HG02798 (cell line): ENCODE data around the gene TBRG4.
"Not testable (repeated sequence)": the region's sequence is repeated elsewhere in the genome, so short reads cannot be mapped to it uniquely, and the experiment has no call there.

Experiments
- ATAC-seq: cut with Tn5 transposase; IDR thresholded peaks from one replicate; pipeline ENCODE4 v1.9.1; 2021; ENCODE audit warnings: mild to moderate bottlenecking; ENCODE audit not compliant: unreplicated experiment, poor library complexity

The TBRG4 gene

DNA sequence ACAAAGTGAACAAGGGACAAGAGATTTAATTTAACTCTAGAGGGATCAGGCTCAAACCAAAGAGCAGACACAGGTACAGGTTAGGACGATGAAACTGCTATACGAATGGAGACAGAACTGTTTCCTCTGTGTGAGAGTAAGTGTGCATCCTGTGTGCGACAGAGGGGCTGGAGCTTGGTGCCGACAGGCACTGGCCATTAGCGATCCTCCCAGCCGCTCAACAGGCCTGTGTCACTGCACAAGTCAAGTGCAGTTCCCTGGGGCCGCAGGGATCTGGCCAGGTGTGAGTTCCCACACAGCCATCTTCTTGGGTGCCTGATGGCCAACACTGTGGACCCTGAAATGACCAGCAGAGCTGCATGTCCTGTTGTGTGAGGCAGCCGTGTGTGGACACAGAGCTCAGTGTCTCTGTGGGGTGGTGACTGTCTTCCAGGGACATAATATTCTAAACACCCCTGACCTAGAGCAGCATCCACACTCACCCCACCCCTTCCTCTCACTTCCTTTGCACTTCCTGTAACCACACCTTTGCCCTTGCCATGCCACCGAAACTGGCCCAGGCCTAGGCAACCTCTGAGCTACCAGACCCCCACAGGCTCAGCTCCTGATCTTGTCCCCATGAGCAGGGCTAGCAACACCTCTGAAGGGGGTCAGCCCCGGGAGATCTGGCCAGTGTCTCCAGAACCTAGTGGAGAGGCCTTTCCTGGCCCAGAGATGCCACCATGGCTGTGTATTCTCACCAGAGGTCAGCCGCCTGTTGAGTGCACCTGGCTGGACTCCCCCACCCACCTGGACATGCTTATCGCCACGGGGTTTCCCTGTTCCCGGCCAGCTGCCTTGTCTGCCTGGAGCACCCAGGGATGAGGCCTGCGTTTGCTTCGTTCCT is 11.7 kb upstream of the TBRG4 start:
- no peak for ATAC-seq

DNA sequence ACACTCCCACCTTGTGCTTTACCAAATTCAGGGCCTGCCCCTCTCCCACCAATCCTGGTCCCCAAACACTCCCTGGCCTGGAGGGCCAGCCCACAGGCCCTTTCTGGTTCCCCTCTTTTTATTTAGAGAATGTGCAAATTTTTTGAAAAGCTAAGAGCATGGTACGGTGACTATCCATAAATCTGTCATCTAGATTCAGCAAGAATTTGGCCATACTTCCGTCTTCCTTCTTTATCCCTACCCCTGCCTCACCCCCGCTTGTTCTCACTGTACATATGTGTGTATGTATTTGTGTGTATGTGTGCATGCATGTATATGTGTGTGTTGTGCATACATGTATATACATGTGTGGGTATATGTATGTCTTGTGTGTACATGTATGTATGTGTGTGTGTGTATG is 8.1 kb upstream of the TBRG4 start:
- ATAC-seq: no peak

DNA sequence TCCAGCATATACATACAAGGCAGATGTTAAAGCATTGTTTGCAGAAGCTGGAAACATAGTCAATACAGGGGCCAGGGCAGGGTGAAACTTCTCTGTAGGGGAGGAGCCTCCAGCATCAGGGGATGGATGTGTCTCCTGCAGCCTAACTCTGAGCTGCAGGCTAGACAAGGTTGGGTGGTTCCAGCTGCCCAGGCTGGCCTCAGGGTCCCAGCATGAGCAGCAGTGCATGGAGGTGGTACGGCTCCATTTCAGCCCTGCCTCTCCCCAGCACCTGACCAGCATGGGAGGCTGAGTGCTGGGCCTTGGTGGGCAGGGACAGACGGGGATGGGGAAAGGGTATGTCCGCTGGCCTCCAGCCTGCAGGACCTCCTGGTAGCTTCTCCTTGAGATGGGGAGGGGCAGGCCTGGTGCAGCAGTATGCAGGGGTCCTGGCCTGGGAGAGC is 7.4 kb upstream of the TBRG4 start:
- no peak for ATAC-seq

DNA sequence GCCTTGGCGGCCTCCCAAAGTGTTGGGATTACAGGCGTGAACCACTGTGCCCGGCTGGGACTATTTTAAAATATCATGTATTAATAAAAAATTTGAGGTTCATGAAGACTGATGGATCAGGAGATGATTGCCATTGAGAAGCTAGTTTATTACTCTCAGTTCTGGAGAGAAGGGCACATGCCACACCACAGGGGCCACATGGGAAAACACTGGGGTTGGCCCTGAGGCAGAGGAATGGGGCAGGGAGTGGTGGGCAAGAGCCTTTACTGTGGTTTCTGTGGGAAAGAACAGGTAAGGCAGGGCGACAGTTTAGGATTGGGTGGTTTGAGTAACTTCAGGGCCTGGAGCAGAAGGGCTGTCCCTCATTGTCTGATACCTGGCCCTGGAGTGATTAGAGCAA is 6.8 kb upstream of the TBRG4 start:
- ATAC-seq: no peak

DNA sequence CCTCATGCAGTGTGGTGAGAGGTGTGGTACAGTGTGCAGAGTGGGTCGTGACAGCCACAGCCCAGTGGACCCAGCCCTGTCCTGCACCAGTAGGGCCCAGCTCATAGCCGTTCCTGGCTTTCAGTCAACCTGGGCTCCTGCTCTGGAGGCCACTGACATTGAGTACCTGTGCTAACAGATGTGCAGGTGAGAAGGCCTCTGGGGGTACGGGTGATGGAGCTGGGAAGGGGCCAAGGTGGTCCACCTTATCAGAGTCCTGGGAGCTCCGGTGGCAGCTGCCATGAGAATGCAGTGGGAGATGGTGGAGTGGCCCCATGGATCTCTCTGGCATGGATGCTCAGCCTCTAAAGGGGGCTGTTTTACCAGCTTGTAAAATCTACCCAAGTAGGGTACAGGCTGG is 6.1 kb upstream of the TBRG4 start:
- ATAC-seq: no peak

DNA sequence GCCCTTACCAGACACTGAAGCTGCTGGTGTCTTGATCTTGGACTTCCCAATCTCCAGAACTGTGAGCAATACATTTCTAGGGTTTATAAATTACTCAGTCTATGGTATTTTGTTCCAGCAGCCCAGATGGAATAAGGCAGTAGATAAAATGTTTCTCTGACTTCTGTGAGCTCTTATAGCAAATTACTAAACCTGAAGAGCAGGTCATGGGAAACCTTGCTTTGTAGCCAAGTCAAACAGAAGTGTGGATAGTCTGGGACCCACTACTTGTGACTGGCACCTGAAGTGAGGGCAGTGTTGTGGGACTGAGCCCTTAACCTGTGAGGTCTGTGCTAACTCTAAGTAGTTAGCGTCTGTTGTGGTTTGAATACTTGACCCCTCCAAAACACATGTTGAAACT is 4.6 kb upstream of the TBRG4 start:
- ATAC-seq: no peak

DNA sequence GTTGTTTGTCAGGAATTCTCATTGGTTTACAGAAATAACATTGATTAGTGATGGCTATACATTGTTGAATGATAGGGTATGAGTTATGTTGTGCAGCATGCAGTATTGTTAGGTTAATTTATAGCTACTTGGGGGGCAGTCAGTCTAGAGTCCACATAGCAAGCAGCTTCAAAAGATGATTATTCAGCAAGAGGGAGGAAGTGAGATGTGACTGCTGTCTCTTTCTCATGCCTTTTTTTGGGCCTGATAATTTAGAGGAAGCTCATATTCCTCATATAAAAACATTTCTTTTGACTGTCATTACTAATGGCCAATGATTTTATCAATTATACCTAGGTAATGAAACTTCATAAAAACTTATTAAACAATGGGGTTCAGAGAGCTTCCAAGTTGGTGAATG is 3.4 kb upstream of the TBRG4 start:
- no peak for ATAC-seq

DNA sequence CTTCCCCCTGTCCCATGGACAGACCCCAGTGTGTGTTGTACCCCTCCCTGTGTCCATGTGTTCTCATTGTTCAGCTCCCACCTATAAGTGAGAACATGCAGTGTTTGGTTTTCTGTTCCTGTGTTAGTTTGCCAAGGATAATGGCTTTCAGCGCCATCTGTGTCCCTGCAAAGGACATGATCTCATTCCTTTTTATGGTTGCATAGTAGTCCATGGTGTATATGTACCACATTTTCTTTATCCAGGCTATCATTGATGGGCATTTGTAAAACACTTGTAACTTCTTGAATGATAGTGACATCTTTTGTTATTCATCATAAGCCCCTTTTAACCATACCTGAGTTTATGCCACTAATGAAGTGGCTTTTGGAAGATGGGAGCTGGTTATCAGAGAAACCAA is 2.8 kb upstream of the TBRG4 start:
- ATAC-seq: not testable (repeated sequence)

DNA sequence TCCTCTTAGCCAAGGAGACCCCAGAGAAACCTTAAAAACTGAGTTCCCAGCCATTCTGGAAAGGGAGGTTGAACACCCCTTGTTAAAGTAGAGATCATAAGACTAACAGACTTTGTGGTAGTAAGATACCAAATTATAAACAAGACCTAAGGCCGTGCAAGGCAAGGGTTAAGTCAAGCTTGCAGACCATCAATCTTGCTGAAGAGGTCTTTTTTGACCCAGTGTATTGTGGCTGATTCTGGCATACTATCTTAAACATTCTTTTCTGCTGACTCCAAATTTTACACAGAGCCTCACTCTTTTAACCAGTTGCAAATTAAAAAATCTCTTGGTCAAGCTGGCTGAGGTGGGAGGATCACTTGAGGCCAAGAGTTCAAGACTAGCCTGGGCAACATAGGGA is 1.2 kb upstream of the TBRG4 start:
- no peak for ATAC-seq

DNA sequence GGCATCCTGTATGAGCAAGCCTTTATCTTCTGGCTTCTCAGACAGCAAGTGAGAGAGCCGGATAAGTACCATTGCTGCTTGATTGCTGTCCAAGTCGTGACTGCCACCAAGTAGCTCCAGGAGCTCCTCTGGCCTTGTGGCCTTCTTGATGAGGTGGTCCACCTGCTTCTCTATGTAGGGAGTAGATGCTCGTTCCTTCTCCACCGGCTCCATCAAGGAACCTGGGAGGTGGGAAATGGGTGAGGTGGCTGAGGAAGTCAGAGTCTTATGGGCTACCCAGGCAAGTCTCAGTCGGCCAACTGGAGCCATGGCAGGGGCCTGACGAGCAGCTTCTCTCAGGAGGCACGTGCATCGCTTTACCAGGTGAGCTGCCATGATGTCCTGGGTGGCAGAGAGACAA is 2.6 kb downstream of the TBRG4 start:
- no peak for ATAC-seq

DNA sequence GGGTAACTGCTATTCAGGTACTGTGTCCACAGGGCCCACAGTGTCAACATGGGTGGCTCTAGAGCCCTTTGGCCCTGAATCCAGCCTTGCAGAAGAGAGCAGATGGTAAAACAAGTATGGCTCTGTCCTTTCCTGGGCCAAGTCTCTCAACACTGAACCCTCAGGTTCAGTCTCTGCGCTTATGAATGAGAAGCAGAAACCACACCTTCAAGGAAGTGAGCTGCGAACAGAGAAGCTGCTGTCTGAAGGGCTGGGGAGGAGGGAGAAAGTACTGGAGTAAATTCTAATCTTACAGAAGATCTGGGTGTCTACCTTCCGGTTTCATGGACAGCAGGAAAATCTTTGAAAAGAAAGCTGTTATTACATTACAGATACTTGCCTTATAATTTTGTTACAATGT is 4.1 kb downstream of the TBRG4 start:
- no peak for ATAC-seq

DNA sequence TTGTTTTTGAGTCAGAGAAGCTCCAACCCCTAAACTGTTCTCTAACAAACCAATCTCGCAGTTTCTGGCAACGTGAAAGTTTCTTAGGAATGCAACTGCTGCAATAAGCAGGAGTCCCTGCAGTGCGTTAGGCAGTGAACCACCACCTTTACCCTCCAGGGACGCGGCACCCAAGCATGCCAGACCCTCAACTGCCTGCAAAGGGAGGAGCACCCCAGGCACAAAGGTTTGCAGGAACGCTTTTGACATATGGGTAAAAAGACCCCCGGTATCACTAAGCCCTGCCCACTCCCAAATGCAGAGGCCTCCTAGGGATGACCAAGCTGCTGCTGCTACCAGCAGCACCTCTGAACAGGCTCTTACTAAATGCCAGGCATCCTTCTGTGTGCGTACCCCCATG is 4.7 kb downstream of the TBRG4 start:
- no peak for ATAC-seq

DNA sequence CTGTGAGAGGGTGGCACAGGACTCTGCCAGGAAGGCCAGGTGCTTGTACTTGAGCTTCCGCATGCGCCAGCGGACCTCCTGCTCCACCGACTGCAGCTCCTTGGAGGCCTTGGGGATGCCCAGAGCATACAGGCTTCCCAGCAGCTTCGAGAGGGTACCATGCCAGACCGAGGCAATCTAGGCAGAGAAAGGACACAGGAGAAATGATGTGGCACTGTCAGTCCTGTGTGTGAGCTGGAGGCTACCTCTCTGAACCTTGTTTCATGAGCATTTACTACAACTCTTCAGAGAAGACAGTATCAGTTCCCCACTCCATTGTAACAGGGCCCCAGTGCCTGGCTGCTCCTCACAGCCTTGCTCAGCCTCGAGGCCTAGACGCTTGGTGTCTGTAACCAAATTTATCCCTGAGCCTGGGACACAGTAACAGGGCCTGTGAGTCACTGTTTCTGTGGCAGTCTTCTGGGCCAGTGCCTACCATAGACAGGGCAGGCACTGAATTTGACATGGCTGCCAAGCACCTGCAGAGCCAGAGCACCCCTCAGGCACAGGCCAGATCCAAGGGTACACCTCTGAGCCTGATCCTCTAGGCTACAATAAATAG is 5.8 kb downstream of the TBRG4 start:
- ATAC-seq: no peak

DNA sequence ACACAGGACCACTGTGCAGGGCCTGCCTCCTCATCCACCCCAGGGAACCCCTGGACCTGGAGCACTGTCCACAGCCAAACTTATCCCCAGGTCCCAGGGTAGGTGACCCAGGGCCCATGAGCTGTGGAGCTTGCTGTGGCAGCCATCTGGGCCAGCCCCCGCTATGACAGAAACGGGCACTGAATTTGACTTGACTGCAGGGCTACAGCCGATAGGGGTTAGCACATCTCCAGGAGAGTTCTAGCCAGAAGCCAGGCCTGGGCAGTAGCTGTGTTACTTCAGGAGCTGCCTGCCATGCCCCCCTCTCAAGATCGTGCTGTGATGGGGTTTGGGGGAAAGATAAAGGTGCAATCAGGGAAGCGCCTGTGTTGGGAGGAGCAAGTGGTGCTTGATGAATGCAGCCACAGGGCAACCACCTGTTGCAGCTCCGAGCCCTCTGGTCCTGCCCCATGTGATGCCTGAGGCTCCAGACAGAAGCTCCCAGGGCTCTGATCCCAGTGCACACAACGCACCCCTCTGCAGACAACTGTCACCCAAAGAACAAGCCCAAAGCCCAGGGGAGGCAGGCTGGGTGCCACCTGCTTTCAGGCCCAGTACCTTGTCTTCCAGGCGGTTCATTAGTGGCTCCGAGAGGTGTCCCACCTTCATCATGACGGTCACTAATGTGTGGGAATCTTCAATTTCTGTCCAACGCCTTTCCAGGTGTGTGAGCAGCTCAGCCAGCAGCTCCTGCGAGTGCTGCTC is 6.5 kb downstream of the TBRG4 start:
- ATAC-seq: no peak

DNA sequence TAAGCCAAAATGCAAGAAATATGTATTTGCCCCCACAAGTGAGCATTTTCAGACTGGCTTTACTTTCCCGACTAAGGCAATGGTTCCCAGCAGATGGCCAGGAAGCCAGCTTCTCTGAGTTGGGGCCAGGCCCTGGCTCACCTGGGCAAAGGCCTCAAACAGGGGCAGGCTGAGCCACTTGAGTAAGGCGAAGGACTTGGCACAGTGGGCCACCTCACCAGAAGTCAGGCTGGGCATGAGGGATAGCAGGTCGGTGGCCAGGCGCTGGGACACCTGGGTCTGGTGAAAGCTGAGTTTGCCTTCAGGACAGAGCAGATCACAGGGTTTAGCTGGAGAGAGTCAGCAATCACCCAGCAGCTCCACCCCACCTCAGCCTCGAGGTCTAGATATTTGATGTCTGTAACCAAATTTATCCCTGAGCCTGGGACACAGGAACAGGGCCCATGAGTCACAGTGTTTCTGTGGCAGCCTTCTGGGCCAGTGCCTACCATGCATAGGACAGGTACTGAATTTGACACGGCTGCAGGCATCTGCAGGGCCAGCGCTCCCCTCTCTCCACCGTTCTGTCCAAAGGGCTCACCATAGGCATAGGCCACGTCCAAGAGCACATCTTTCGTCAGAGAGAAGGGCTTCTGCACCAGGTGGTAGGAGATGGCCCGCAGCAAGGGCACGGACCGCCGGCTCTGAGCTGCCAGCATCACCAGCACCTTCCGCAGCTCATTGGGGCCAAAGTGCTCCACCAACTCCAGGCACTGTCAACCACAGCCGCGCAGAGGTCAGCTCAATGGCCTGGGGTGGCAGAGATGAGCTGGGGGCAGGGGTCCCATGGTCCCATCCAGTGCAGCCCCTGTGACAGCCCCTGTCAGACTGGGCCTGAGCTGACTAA is 7.3 kb downstream of the TBRG4 start:
- ATAC-seq: no peak

DNA sequence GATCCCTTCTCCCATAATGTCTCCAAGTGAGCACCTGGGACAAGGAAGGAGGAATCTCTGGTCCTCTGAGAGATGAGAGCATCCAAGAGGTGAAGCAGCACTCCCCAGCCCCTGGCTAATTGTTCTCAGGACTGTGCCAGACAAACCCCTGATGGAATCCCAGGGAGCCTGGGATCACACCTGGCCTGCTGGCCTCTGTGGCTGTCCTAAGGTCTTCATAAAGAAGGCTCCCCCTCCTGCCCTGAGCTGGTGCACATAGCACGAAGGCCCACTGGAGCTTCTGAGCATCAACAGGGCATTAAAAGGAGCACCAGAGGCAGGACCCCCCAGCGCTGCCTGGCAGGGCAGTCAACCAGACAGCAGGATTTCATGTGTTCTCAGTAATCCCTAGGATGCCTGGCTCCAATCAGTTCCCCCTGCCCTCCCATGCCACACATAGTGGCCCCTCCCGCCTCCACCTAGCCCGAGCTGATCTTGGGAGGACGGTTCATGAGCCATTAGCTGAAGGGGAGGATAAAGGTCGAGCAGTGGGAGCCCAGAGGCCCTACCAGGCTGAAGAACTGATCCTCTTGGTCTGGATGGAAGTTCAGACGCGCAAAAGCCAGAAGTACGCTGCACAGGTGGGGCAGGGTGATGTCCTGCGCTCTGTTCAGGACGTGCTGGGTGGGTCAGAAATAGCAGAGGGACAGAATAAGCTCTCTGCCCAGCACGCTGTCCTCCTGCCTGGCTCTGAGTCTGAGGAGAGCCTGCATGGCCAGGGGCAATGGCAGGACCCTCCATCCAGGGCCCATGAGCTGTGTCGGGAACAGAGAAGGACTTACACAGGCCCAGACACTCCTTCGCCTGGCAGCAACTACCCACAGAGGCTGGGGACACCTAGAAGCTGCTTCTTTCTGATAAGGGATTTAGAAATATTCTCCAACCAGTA is 8.4 kb downstream of the TBRG4 start:
- ATAC-seq: no peak

DNA sequence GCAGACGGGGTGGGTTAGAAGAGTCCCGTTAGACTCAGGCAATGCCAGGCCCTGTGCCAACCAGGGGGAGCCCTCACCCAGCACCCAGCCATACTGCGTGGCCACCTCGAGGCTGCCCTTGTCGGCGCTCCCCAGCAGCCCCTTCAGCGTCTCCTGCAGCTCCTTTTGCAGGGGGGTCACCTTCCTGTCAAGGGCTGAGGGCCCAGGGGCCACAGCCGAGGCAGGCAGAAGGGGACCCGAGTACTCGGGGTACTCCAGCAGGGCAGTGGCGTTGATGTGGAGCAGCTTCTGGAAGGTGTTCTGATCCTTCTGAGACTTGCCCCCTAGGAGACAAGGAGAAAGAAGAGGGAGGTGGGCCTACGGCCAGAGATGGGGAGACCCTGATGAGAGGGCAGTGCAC is 9.7 kb downstream of the TBRG4 start:
- ATAC-seq: no peak

DNA sequence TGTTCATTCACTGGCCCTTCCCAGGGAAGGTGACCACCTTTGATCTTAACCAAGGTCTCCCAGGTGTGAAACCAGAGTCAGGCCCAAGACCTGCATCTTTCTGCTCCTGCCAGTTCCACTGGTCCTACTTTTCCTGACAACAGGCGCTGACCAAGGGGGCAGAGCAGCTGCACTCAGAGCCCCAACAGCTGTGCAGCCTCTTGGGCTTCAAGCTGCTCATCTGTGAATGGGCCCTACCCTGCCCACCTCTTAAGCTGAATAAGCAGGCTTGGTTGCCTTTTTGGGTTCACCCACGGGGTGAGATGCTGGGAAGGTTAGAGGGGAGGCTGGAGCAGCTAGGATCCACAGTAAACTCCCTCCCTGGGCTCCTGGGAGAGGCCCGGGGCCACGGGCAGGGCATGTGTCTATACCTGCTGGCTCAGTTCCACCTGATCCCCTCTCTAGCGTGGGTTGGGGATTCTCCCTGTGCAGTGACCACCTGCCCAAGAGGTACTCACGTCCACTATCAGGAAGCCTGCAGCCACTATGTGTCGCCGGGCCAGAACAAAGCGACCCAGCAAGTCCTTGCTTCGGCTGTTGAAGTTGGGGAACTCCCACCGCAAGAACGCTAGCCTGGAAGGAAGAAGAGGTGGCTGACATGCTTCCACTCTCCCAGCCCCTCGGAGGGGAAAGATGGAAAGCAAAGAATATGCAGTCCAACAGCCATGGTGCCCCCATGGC is 10.6 kb downstream of the TBRG4 start:
- ATAC-seq: no peak
